ENCODE data around the gene HDAC3.

Gene HDAC3

GRCh38 chr5:141618030-141618803 lies 18.4 kb downstream of the HDAC3 start (continued):
- TF ChIP-seq PATZ1 (tag by site-specific recombination; IDR thresholded peaks at IDR 0.05) (peak; percentile 80), ZNF830 (tag by site-specific recombination; IDR thresholded peaks at IDR 0.05; ENCODE audit: low read depth) (no peak), ZBTB49 (tag by site-specific recombination; IDR thresholded peaks at IDR 0.05; ENCODE audit: low read depth) (no peak), INSM2 (tag by site-specific recombination; IDR thresholded peaks at IDR 0.05) (no peak), KLF10 (tag by site-specific recombination; IDR thresholded peaks at IDR 0.05) (peak; percentile 2; the same call in 1 of the 2 replicates), SCRT1 (tag by site-specific recombination; IDR thresholded peaks at IDR 0.05; ENCODE audit: borderline replicate concordance) (peak; percentile 25; the same call in 1 of the 2 replicates), SALL2 (tag by site-specific recombination; IDR thresholded peaks at IDR 0.05; ENCODE audit: borderline replicate concordance) (no peak), GLI2 (tag by site-specific recombination; IDR thresholded peaks at IDR 0.05; ENCODE audit: borderline replicate concordance, low read depth) (0 out of 2 replicates have a peak, but pooled peaks have one; percentile 1), ZNF335 (tag by site-specific recombination; conservative IDR thresholded peaks at IDR 0.05) (peak; percentile 95), ZNF423 (tag by site-specific recombination; IDR thresholded peaks at IDR 0.05) (no peak), ZNF692 (tag by site-specific recombination; IDR thresholded peaks at IDR 0.05) (peak; percentile 84), YY1 (tag by site-specific recombination; IDR thresholded peaks at IDR 0.05) (no peak), REST (tag by site-specific recombination; IDR thresholded peaks at IDR 0.05) (no peak), ATF2 (tag by site-specific recombination; IDR thresholded peaks at IDR 0.05; ENCODE audit: low read depth) (0 out of 2 replicates have a peak, but pooled peaks have one; percentile 6), ZNF518A (tag by site-specific recombination; conservative IDR thresholded peaks at IDR 0.05; ENCODE audit: low read depth) (no peak), ZNF488 (tag by site-specific recombination; IDR thresholded peaks at IDR 0.05) (no peak), ZNF561 (tag by site-specific recombination; IDR thresholded peaks at IDR 0.05; ENCODE audit: borderline replicate concordance) (no peak; the same call in 1 of the 2 replicates), ZNF560 (tag by site-specific recombination; IDR thresholded peaks at IDR 0.05; ENCODE audit: borderline replicate concordance) (no peak)

Data from HEK293 (cell line).